Peyer's patch (tissue), 4 donors: ENCODE measurements around the gene ASPHD2. TPM values are rescaled to one million over a fixed set of nuclear protein-coding genes. Genes with fewer than 3 reads are reported as not detected.
"Not testable (repeated sequence)": the region's sequence is repeated elsewhere in the genome, so short reads cannot be mapped to it uniquely, and the experiment has no call there.

Experiments
- DNase-seq, 3 donors: peaks; one replicate each; pipeline ENCODE4 v3.0.0-alpha.2; 2017 to 2019
- H3K27ac ChIP-seq, 4 donors: fragments of 200-600 bp; sonication (generic); one replicate each; pipeline ENCODE4 v1.5.1; 2016 to 2019
- H3K27me3 ChIP-seq, 2 donors: fragments of 200-600 bp; sonication (generic); one replicate each; pipeline ENCODE4 v1.5.1; 2019
- H3K36me3 ChIP-seq, 3 donors: fragments of 200-600 bp; sonication (generic); one replicate each; pipeline ENCODE4 v1.5.1; 2016 to 2019
- H3K4me1 ChIP-seq, 4 donors: fragments of 200-600 bp; sonication (generic); one replicate each; pipeline ENCODE4 v1.5.1; 2016 to 2019
- H3K4me3 ChIP-seq, 4 donors: fragments of 200-600 bp; sonication (generic); 1 replicate in 3 of 4; 2 replicates in 1 of 4; pipeline ENCODE4 v1.5.1; 2016 to 2019; ENCODE audit warnings: mild to moderate bottlenecking in 1 of 4
- H3K9me3 ChIP-seq, 4 donors: fragments of 200-600 bp; sonication (generic); one replicate each; pipeline ENCODE4 v1.5.1; 2016 to 2019; ENCODE audit warnings: mild to moderate bottlenecking in 1 of 4
- CTCF ChIP-seq, 6 experiments: fragments of 450-650 bp in 4 of 6; fragments of 200-600 bp in 2 of 6; sonication (generic) in 1 of 6; IDR thresholded peaks; one replicate each; pipeline ENCODE4 v1.5.1; 2017 to 2019; ENCODE audit warnings: antibody characterized with exemption in 6 of 6, mild to moderate bottlenecking in 3 of 6, moderate library complexity in 1 of 6
- POLR2A ChIP-seq, 2 donors: fragments of 450-650 bp; IDR thresholded peaks; one replicate each; pipeline ENCODE4 v1.5.1; 2017; ENCODE audit warnings: antibody characterized with exemption in 2 of 2, mild to moderate bottlenecking in 2 of 2, moderate library complexity in 2 of 2
- total RNA-seq, 4 donors: library from RNA; depleted of rRNA; stranded (reverse); fragments of >200 nt; gene quantifications; one replicate each; pipeline ENCODE4 v1.1.0, GENCODE V29; 2016

Gene ASPHD2
- total RNA-seq, 4 donors from 2014 or later: 0.95 to 6.6 (median 1.4) TPM

GRCh38 chr22:26398741-26399153 lies 30.3 kb upstream of the ASPHD2 start:
- TF ChIP-seq CTCF (IDR thresholded peaks at IDR 0.05) (peak; percentile 24 to 71 (median 63)), POLR2A (IDR thresholded peaks at IDR 0.05) (no peak)
- peak; percentile 39 to 74 (median 53) for DNase-seq
- H3K4me1 ChIP-seq: no peaks in the 10 kb centered on the region
- no peaks in the 10 kb centered on the region for H3K9me3 ChIP-seq
- no peaks in the 10 kb centered on the region for H3K27me3 ChIP-seq
- no peak overlapping the region for H3K4me3 ChIP-seq
- no peaks in the 10 kb centered on the region for H3K36me3 ChIP-seq
- H3K27ac ChIP-seq: no peak overlapping the region

GRCh38 chr22:26399289-26399688 lies 29.8 kb upstream of the ASPHD2 start:
- no peaks in the 10 kb centered on the region for H3K27me3 ChIP-seq
- no peaks in the 10 kb centered on the region for H3K9me3 ChIP-seq
- TF ChIP-seq CTCF (IDR thresholded peaks at IDR 0.05) (no peak), POLR2A (IDR thresholded peaks at IDR 0.05) (no peak)
- H3K4me1 ChIP-seq: no peaks in the 10 kb centered on the region
- H3K4me3 ChIP-seq: no peak overlapping the region
- H3K36me3 ChIP-seq: no peaks in the 10 kb centered on the region
- no peak overlapping the region for H3K27ac ChIP-seq
- no peak for DNase-seq

- Histone ChIP-seq H3K4me3 (no peak overlapping the region), H3K9me3 (no peaks in the 10 kb centered on the region), H3K4me1 (no peaks in the 10 kb centered on the region), H3K36me3 (no peaks in the 10 kb centered on the region), H3K27me3 (no peaks in the 10 kb centered on the region), H3K27ac (no peak overlapping the region)
- TF ChIP-seq CTCF (IDR thresholded peaks at IDR 0.05) (no peak), POLR2A (IDR thresholded peaks at IDR 0.05) (no peak)
- no peak for DNase-seq
Measured at GRCh38 chr22:26401726-26402125, 27.3 kb upstream of the ASPHD2 start.

- TF ChIP-seq CTCF (IDR thresholded peaks at IDR 0.05) (no peak), POLR2A (IDR thresholded peaks at IDR 0.05) (no peak)
- H3K4me1 ChIP-seq: no peaks in the 10 kb centered on the region
- no peak for DNase-seq
- H3K27me3 ChIP-seq: no peaks in the 10 kb centered on the region
- H3K36me3 ChIP-seq: no peaks in the 10 kb centered on the region
- H3K9me3 ChIP-seq: no peaks in the 10 kb centered on the region
- no peak overlapping the region for H3K27ac ChIP-seq
- no peak overlapping the region for H3K4me3 ChIP-seq
Measured at GRCh38 chr22:26404851-26405421, 24.1 kb upstream of the ASPHD2 start.

GRCh38 chr22:26406118-26406517 lies 22.9 kb upstream of the ASPHD2 start:
- no peak for DNase-seq
- no peaks in the 10 kb centered on the region for H3K4me1 ChIP-seq

GRCh38 chr22:26408562-26409220 lies 20.4 kb upstream of the ASPHD2 start:
- not testable (repeated sequence) for H3K27me3 ChIP-seq, H3K4me3 ChIP-seq, H3K4me1 ChIP-seq, DNase-seq, H3K36me3 ChIP-seq, H3K9me3 ChIP-seq, H3K27ac ChIP-seq

More at GRCh38 chr22:26406118-26406517, 22.9 kb upstream of the ASPHD2 start:
- Histone ChIP-seq H3K9me3 (no peaks in the 10 kb centered on the region), H3K4me3 (no peak overlapping the region), H3K27ac (no peak overlapping the region), H3K27me3 (no peaks in the 10 kb centered on the region), H3K36me3 (no peaks in the 10 kb centered on the region)
- no peak for TF ChIP-seq CTCF (IDR thresholded peaks at IDR 0.05)
- TF ChIP-seq POLR2A (IDR thresholded peaks at IDR 0.05): no peak
